Endodermal cell (in vitro differentiated cells): Measurements from ENCODE around the gene SRPRB. TPM values are rescaled to one million over a fixed set of nuclear protein-coding genes. Genes with fewer than 3 reads are reported as not detected.

Experiments used
- DNase-seq: peaks from one replicate; pipeline ENCODE4 v3.0.0-alpha.2; 2017
- H3K27ac ChIP-seq: 2 replicates; pipeline ENCODE4 v1.5.1; 2013; ENCODE audit warnings: mild to moderate bottlenecking, low read depth, low read length, moderate library complexity
- H3K27me3 ChIP-seq: 2 replicates; pipeline ENCODE4 v1.6.1; 2013; ENCODE audit warnings: mild to moderate bottlenecking, low read length, moderate library complexity; ENCODE audit not compliant: insufficient read depth, control insufficient read depth, poor library complexity, severe bottlenecking
- H3K36me3 ChIP-seq: 2 replicates; pipeline ENCODE4 v1.7.0; 2013; ENCODE audit warnings: mild to moderate bottlenecking, low read length, moderate library complexity; ENCODE audit not compliant: control insufficient read depth, insufficient read depth
- H3K4me1 ChIP-seq: one replicate; pipeline ENCODE4 v1.7.0; 2013; ENCODE audit warnings: low read length; ENCODE audit not compliant: control insufficient read depth, insufficient read depth
- H3K4me3 ChIP-seq: 2 replicates; pipeline ENCODE4 v1.5.1; 2013; ENCODE audit warnings: mild to moderate bottlenecking, low read length, moderate library complexity
- H3K9ac ChIP-seq: 2 replicates; pipeline ENCODE4 v1.6.1; 2013; ENCODE audit warnings: mild to moderate bottlenecking, low read length, moderate library complexity; ENCODE audit not compliant: poor library complexity, severe bottlenecking; ENCODE audit errors: extremely low read depth
- H3K9me3 ChIP-seq: 2 replicates; pipeline ENCODE4 v1.6.1; 2013; ENCODE audit warnings: mild to moderate bottlenecking, low read length, moderate library complexity; ENCODE audit not compliant: control insufficient read depth
- H3K27ac Mint-ChIP-seq: 2 replicates; pipeline ENCODE4 v1.8.0; 2020; ENCODE audit warnings: mixed read lengths
- H3K27me3 Mint-ChIP-seq: 2 replicates; pipeline ENCODE4 v1.8.0; 2021; ENCODE audit warnings: mild to moderate bottlenecking, mixed read lengths; ENCODE audit not compliant: insufficient read depth
- H3K36me3 Mint-ChIP-seq: 2 replicates; pipeline ENCODE4 v1.8.0; 2020; ENCODE audit warnings: low read depth, mixed read lengths
- H3K4me1 Mint-ChIP-seq: 2 replicates; pipeline ENCODE4 v1.8.0; 2020; ENCODE audit warnings: mixed read lengths
- H3K4me3 Mint-ChIP-seq: 2 replicates; pipeline ENCODE4 v1.8.0; 2020; ENCODE audit warnings: mild to moderate bottlenecking, moderate library complexity, mixed read lengths
- H3K9me3 Mint-ChIP-seq: 2 replicates; pipeline ENCODE4 v1.8.0; 2020; ENCODE audit warnings: mild to moderate bottlenecking, mixed read lengths
- CTCF ChIP-seq: fragments of 200-600 bp; sonication (generic); conservative IDR thresholded peaks from 2 replicates; pipeline ENCODE4 v1.5.0; 2021; ENCODE audit warnings: antibody characterized with exemption, mild to moderate bottlenecking
- total RNA-seq, 2 donors: library from RNA; stranded (reverse); fragmentation: NEBNext Ultra II Directional in 1 of 2; extraction: Animal tissue kit (Norgen Biotek cat#: 25700) in 1 of 2; gene quantifications; 2 replicates in 1 of 2; 3 replicates in 1 of 2; pipeline ENCODE4 v1.2.1, GENCODE V29; 2021

Gene SRPRB
- total RNA-seq, 2 donors from 2014 or later = 26.1 to 33.6 TPM

DNA sequence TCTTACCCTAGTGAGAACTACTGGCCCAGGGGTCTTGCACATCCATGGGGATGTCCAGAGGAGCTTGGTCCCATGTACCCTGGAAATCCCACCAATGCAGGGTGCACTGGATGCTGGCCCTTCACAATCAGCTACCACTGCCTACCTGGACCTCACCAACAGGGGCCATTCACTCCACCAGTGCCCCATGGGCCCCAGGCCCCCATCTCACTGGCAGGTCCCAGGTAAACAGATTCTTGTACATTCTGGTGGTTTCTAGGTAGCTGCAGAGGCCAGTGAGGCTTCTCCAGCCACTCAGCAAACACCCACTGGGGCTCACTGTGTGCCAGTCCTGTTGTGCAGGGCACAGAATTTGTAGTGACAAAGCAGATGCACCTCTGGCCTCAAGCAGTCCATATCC, 65.2 kb downstream of the SRPRB start:
- H3K27ac ChIP-seq = no peak overlapping the region
- H3K27me3 Mint-ChIP-seq = no peaks in the 10 kb centered on the region
- no peak overlapping the region for H3K4me3 Mint-ChIP-seq
- no peak overlapping the region for H3K4me3 ChIP-seq
- H3K36me3 Mint-ChIP-seq = no peaks in the 10 kb centered on the region
- no peaks in the 10 kb centered on the region for H3K27me3 ChIP-seq
- no peaks in the 10 kb centered on the region for H3K9me3 ChIP-seq
- H3K27ac Mint-ChIP-seq = no peak overlapping the region
- no peaks in the 10 kb centered on the region for H3K36me3 ChIP-seq
- no peaks in the 10 kb centered on the region for H3K4me1 Mint-ChIP-seq
- no peak overlapping the region for H3K9ac ChIP-seq
- no peaks in the 10 kb centered on the region for H3K9me3 Mint-ChIP-seq
- no peak for DNase-seq
- no peak for TF ChIP-seq CTCF
- H3K4me1 ChIP-seq = no peaks in the 10 kb centered on the region

Other genes starting within 250 kb of the SRPRB start
- gene CDV3, start 232.1 kb upstream of the SRPRB start, total RNA-seq = 100 to 1,000 TPM; 114 to 118 TPM
- 10 to 100 TPM; 49.2 to 52.3 TPM for gene TOPBP1, start 143.9 kb upstream of the SRPRB start, total RNA-seq
- 1 to 10 TPM in 1 of 2 donors, under 1 TPM in 1; 0.40 to 3.0 TPM for gene TF, start 59.4 kb upstream of the SRPRB start, total RNA-seq
- 1 to 10 TPM; 2.2 to 3.0 TPM for gene RAB6B, start 90.1 kb downstream of the SRPRB start, total RNA-seq
- gene SLCO2A1, start 224.1 kb downstream of the SRPRB start, total RNA-seq = 100 to 1,000 TPM; 126 to 134 TPM